GM23338 (cell line): ENCODE data around the gene MTA2.

Experiments used
- CTCF ChIP-seq, 2 experiments: fragments of 200-600 bp in 1 of 2; sonication (generic) in 1 of 2; conservative IDR thresholded peaks; 2 replicates each; pipeline versions ENCODE4 v1.5.1 to v1.6.1; 2016 to 2017; ENCODE audit warnings: antibody characterized with exemption in 2 of 2, low read depth in 2 of 2, mild to moderate bottlenecking in 2 of 2, moderate library complexity in 1 of 2
- EZH2phosphoT487 ChIP-seq: fragments of 200-600 bp; sonication (generic); IDR thresholded peaks from one replicate; pipeline ENCODE4 v1.8.1; 2018; ENCODE audit warnings: antibody characterized with exemption; ENCODE audit not compliant: unreplicated experiment
- JUNB ChIP-seq: IDR thresholded peaks from one replicate; pipeline ENCODE4 v1.6.1; 2016; ENCODE audit warnings: antibody characterized with exemption; ENCODE audit not compliant: unreplicated experiment
- POLR2AphosphoS5 ChIP-seq: IDR thresholded peaks from 2 replicates; pipeline ENCODE4 v1.6.1; 2016; ENCODE audit warnings: antibody characterized with exemption, low read depth
- REST ChIP-seq: IDR thresholded peaks from one replicate; pipeline ENCODE4 v1.6.1; 2018; ENCODE audit warnings: antibody characterized with exemption; ENCODE audit not compliant: unreplicated experiment

DNA sequence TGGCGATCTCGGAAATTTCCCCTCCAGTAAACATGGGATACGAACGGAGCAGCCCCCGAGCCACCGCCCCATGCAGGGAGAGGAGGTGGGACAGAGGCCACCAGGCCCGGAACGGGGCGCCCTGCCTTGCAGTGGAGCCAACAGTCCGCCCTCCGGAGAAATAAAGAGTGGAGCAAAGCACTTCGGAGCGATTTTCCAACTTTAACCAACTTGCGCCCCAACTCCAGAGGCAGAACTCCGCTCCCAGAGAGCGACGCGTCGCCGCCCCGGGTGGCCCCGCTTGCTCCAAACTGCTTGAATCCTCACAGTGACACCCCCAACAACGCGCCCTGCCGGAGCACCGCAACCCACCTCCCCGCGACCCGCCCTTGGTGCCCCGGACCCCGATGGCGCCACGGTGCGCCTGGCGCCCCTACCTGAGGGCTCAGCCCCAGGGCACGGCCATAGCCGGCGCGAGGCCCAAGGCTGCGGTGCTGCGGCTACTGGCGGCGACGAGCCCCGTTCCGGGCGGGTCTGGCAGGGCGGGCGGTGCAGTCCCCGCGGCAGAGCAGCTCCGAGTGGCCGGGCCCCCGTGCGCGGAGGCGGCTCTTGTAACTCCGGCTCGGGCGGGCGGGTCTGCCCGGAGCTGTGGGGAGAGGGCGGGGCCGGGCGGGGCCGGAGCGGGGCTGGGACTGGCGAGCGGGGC lies 55.3 kb downstream of the MTA2 start, which contains the start of gene AHNAK:
- TF ChIP-seq REST (no peak), JUNB (no peak), CTCF (conservative IDR thresholded peaks at IDR 0.05; ENCODE audit: low read depth in 2 of 2) (no peak), POLR2AphosphoS5 (no peak), EZH2phosphoT487 (no peak)
